Activated effector memory CD4-positive, alpha-beta T cell treated with anti-CD3 and anti-CD28 coated beads, Interleukin-2, amount 50 U/mL, for 16 hours (primary cell): ENCODE results near the gene ZNF740.
"Not testable (repeated sequence)": the region's sequence is repeated elsewhere in the genome, so short reads cannot be mapped to it uniquely, and the experiment has no call there.

Source experiments
- DNase-seq: peaks from one replicate; pipeline ENCODE4 v3.0.0-alpha.2; 2020

The ZNF740 gene

GRCh38 chr12:53180220-53180930, at the start of gene ZNF740, which contains the start of gene CSAD:
TSS of gene ZNF740 (plus strand) at chr12:53180722. CDS start at chr12:53181984, 1,262 bp downstream.
TSS of gene CSAD (minus strand) at chr12:53180925. CDS start at chr12:53173470, 7,455 bp downstream.
- DNase-seq, result peak; percentile 99

GRCh38 chr12:53131844-53132243, 48.7 kb upstream of the ZNF740 start:
- no peak for DNase-seq

GRCh38 chr12:53133722-53134121, 46.8 kb upstream of the ZNF740 start:
- DNase-seq, result no peak

GRCh38 chr12:53143355-53143754, 37.2 kb upstream of the ZNF740 start:
- no peak for DNase-seq

- no peak for DNase-seq
These were observed 34.9 kb upstream of the ZNF740 start for GRCh38 chr12:53145383-53146260.

- DNase-seq, result no peak
These were observed 33.3 kb upstream of the ZNF740 start for GRCh38 chr12:53147181-53147580.

- no peak for DNase-seq
These were observed 32.9 kb upstream of the ZNF740 start for GRCh38 chr12:53147653-53148052.

- no peak for DNase-seq
These were observed 29.5 kb upstream of the ZNF740 start for GRCh38 chr12:53151039-53151438.

- no peak for DNase-seq
These were observed 28.1 kb upstream of the ZNF740 start for GRCh38 chr12:53152390-53152789.

- DNase-seq, result peak; percentile 95
These were observed 21.2 kb upstream of the ZNF740 start for GRCh38 chr12:53159195-53159839.

GRCh38 chr12:53160000-53160399, 20.5 kb upstream of the ZNF740 start:
- no peak for DNase-seq

GRCh38 chr12:53160673-53161072, 19.8 kb upstream of the ZNF740 start:
- DNase-seq, result no peak

- no peak for DNase-seq
These were observed 19.2 kb upstream of the ZNF740 start for GRCh38 chr12:53161119-53161911.

- not testable (repeated sequence) for DNase-seq
These were observed 17.5 kb upstream of the ZNF740 start for GRCh38 chr12:53163008-53163407.

- no peak for DNase-seq
These were observed 13.7 kb upstream of the ZNF740 start for GRCh38 chr12:53166837-53167236.

- no peak for DNase-seq
These were observed 10.9 kb upstream of the ZNF740 start for GRCh38 chr12:53169644-53170043.

- DNase-seq, result no peak
These were observed 10.3 kb upstream of the ZNF740 start for GRCh38 chr12:53170215-53170614.

GRCh38 chr12:53170876-53171724, 9.4 kb upstream of the ZNF740 start:
- no peak for DNase-seq

GRCh38 chr12:53171725-53172329, 8.7 kb upstream of the ZNF740 start:
- no peak for DNase-seq

GRCh38 chr12:53172352-53172751, 8.2 kb upstream of the ZNF740 start:
- no peak for DNase-seq

GRCh38 chr12:53173085-53173715, 7.3 kb upstream of the ZNF740 start:
- DNase-seq, result no peak
